SK-N-SH treated with all-trans-retinoic acid at 6 μM for 48 hours (cell line): ENCODE measurements around the gene FUT1.

ENCODE experiments used
- TSHZ2 ChIP-seq: fragments of 250-450 bp; sonication (Bioruptor Pico); IDR thresholded peaks from 2 replicates; pipeline ENCODE4 v1.5.0; 2020; ENCODE audit warnings: mild to moderate bottlenecking, moderate library complexity
- ZFP3 ChIP-seq: fragments of 250-450 bp; sonication (Bioruptor Pico); IDR thresholded peaks from 2 replicates; pipeline ENCODE4 v1.5.0; 2020; ENCODE audit warnings: mild to moderate bottlenecking, moderate library complexity

GRCh38 chr19:48711106-48711662 lies 41.3 kb downstream of the FUT1 start:
- no peak for TF ChIP-seq TSHZ2 (CRISPR knock-in tag)
- no peak for TF ChIP-seq ZFP3 (CRISPR knock-in tag)
